ENCODE results near the gene PLA2G3.

The PLA2G3 gene

GRCh38 chr22:31155422-31155821 lies 15.1 kb upstream of the PLA2G3 start:
- Histone ChIP-seq H3K4me2 (ENCODE audit: low read length) (no peak overlapping the region), H3K9me3 (ENCODE audit: control insufficient read depth, low read length) (no peaks in the 10 kb centered on the region), H2AFZ (no peak overlapping the region)

GRCh38 chr22:31154975-31155374 lies 14.7 kb upstream of the PLA2G3 start:
- no peaks in the 10 kb centered on the region for H3K4me1 ChIP-seq
- no peaks in the 10 kb centered on the region for H3K79me2 ChIP-seq
- H3K4me3 ChIP-seq (ENCODE audit: low read depth, low read length) = no peak overlapping the region
- H3K27ac ChIP-seq = no peak overlapping the region
- H3K9me3 ChIP-seq (ENCODE audit: control insufficient read depth, low read length) = no peaks in the 10 kb centered on the region
- no peak overlapping the region for H3K4me2 ChIP-seq (ENCODE audit: low read length)
- no peaks in the 10 kb centered on the region for H3K27me3 ChIP-seq (ENCODE audit: control insufficient read depth, insufficient read depth, low read length)
- H3K9ac ChIP-seq = no peak overlapping the region
- no peak overlapping the region for H2AFZ ChIP-seq
- H3K36me3 ChIP-seq (ENCODE audit: control insufficient read depth, insufficient read depth, low read length) = no peaks in the 10 kb centered on the region
- no peak for TF ChIP-seq CTCF (IDR thresholded peaks at IDR 0.05)

More at GRCh38 chr22:31155422-31155821, 15.1 kb upstream of the PLA2G3 start:
- H3K79me2 ChIP-seq = no peaks in the 10 kb centered on the region
- no peaks in the 10 kb centered on the region for H3K27me3 ChIP-seq (ENCODE audit: control insufficient read depth, insufficient read depth, low read length)
- no peaks in the 10 kb centered on the region for H3K4me1 ChIP-seq
- no peak overlapping the region for H3K27ac ChIP-seq
- no peak for TF ChIP-seq CTCF (IDR thresholded peaks at IDR 0.05)
- no peak overlapping the region for H3K9ac ChIP-seq
- no peaks in the 10 kb centered on the region for H3K36me3 ChIP-seq (ENCODE audit: control insufficient read depth, insufficient read depth, low read length)
- no peak overlapping the region for H3K4me3 ChIP-seq (ENCODE audit: low read depth, low read length)

- H3K79me2 ChIP-seq = no peaks in the 10 kb centered on the region
- no peaks in the 10 kb centered on the region for H3K36me3 ChIP-seq (ENCODE audit: control insufficient read depth, insufficient read depth, low read length)
- TF ChIP-seq CTCF (IDR thresholded peaks at IDR 0.05) = no peak
- no peaks in the 10 kb centered on the region for H3K9me3 ChIP-seq (ENCODE audit: control insufficient read depth, low read length)
- H3K9ac ChIP-seq = no peak overlapping the region
- H3K27me3 ChIP-seq (ENCODE audit: control insufficient read depth, insufficient read depth, low read length) = no peaks in the 10 kb centered on the region
- no peak overlapping the region for H3K27ac ChIP-seq
- no peak overlapping the region for H2AFZ ChIP-seq
- no peak overlapping the region for H3K4me3 ChIP-seq (ENCODE audit: low read depth, low read length)
- peaks cover 9% of the 10 kb centered on the region for H3K4me1 ChIP-seq
- H3K4me2 ChIP-seq (ENCODE audit: low read length) = no peak overlapping the region
Observed at GRCh38 chr22:31153357-31153756, 13.0 kb upstream of the PLA2G3 start.

GRCh38 chr22:31151872-31152271 lies 11.6 kb upstream of the PLA2G3 start:
- Histone ChIP-seq H3K4me1 (peaks cover 9% of the 10 kb centered on the region), H3K9ac (no peak overlapping the region), H3K36me3 (ENCODE audit: control insufficient read depth, insufficient read depth, low read length) (no peaks in the 10 kb centered on the region), H3K79me2 (no peaks in the 10 kb centered on the region), H2AFZ (no peak overlapping the region), H3K27me3 (ENCODE audit: control insufficient read depth, insufficient read depth, low read length) (no peaks in the 10 kb centered on the region), H3K9me3 (ENCODE audit: control insufficient read depth, low read length) (no peaks in the 10 kb centered on the region), H3K4me3 (ENCODE audit: low read depth, low read length) (no peak overlapping the region), H3K4me2 (ENCODE audit: low read length) (no peak overlapping the region), H3K27ac (no peak overlapping the region)
- TF ChIP-seq CTCF (IDR thresholded peaks at IDR 0.05) = no peak

GRCh38 chr22:31150615-31151014 lies 10.3 kb upstream of the PLA2G3 start:
- Histone ChIP-seq H3K4me1 (peaks cover 9% of the 10 kb centered on the region), H3K79me2 (no peaks in the 10 kb centered on the region), H3K36me3 (ENCODE audit: control insufficient read depth, insufficient read depth, low read length) (no peaks in the 10 kb centered on the region), H3K4me3 (ENCODE audit: low read depth, low read length) (no peak overlapping the region), H2AFZ (no peak overlapping the region), H3K27ac (no peak overlapping the region), H3K9ac (no peak overlapping the region), H3K4me2 (ENCODE audit: low read length) (no peak overlapping the region), H3K27me3 (ENCODE audit: control insufficient read depth, insufficient read depth, low read length) (no peaks in the 10 kb centered on the region), H3K9me3 (ENCODE audit: control insufficient read depth, low read length) (no peaks in the 10 kb centered on the region)
- no peak for TF ChIP-seq CTCF (IDR thresholded peaks at IDR 0.05)
